Liver (tissue), 9 donors: ENCODE data around the gene PLCE1. TPM values are rescaled to one million over a fixed set of nuclear protein-coding genes. Genes with fewer than 3 reads are reported as not detected.
"Not testable (repeated sequence)": the region's sequence is repeated elsewhere in the genome, so short reads cannot be mapped to it uniquely, and the experiment has no call there.

ENCODE experiments used
- DNase-seq: peaks from one replicate; pipeline ENCODE4 v3.0.0-alpha.2; 2017; ENCODE audit warnings: low spot score
- H3K27ac ChIP-seq, 2 donors: one replicate each; pipeline ENCODE4 v1.7.0; 2013; ENCODE audit warnings: inconsistent platforms in 2 of 2, low read length in 2 of 2, control low read depth in 1 of 2, low read depth in 1 of 2, mild to moderate bottlenecking in 1 of 2
- H3K27me3 ChIP-seq, 4 donors: one replicate each; pipeline versions ENCODE4 v1.6.1 to v1.7.0; 2013; ENCODE audit warnings: low read length in 3 of 4, inconsistent platforms in 1 of 4, mild to moderate bottlenecking in 1 of 4, moderate library complexity in 1 of 4; ENCODE audit not compliant: control insufficient read depth in 4 of 4, insufficient read depth in 4 of 4
- H3K36me3 ChIP-seq, 4 donors: one replicate each; pipeline versions ENCODE4 v1.6.1 to v1.7.0; 2013; ENCODE audit warnings: low read length in 3 of 4, mild to moderate bottlenecking in 3 of 4, low read depth in 1 of 4, moderate library complexity in 1 of 4; ENCODE audit not compliant: control insufficient read depth in 4 of 4, insufficient read depth in 3 of 4
- H3K4me1 ChIP-seq, 4 donors: one replicate each; pipeline versions ENCODE4 v1.6.1 to v1.7.0; 2013; ENCODE audit warnings: low read length in 3 of 4, mild to moderate bottlenecking in 3 of 4, moderate library complexity in 1 of 4; ENCODE audit not compliant: control insufficient read depth in 4 of 4, insufficient read depth in 4 of 4
- H3K4me3 ChIP-seq, 3 donors: one replicate each; pipeline versions ENCODE4 v1.6.1 to v1.7.0; 2013; ENCODE audit warnings: low read length in 3 of 3, control low read depth in 1 of 3, low read depth in 1 of 3, mild to moderate bottlenecking in 1 of 3
- H3K9ac ChIP-seq, 2 donors: one replicate each; pipeline ENCODE4 v1.7.0; 2013; ENCODE audit warnings: low read length in 2 of 2, mild to moderate bottlenecking in 2 of 2, moderate library complexity in 2 of 2, control low read depth in 1 of 2, low read depth in 1 of 2
- H3K9me3 ChIP-seq, 4 donors: one replicate each; pipeline versions ENCODE4 v1.6.1 to v1.7.0; 2013; ENCODE audit warnings: low read length in 3 of 4; ENCODE audit not compliant: control insufficient read depth in 4 of 4
- EGR1 ChIP-seq, 2 donors: IDR thresholded peaks; 2 replicates each; pipeline ENCODE4 v1.6.1; 2016 to 2018; ENCODE audit warnings: antibody characterized with exemption in 2 of 2, low read depth in 2 of 2
- FOXA1 ChIP-seq: IDR thresholded peaks from 2 replicates; pipeline ENCODE4 v1.6.1; 2016; ENCODE audit warnings: antibody characterized with exemption
- FOXA2 ChIP-seq: IDR thresholded peaks from 2 replicates; pipeline ENCODE4 v1.6.1; 2016; ENCODE audit warnings: antibody characterized with exemption
- GABPA ChIP-seq, 2 donors: IDR thresholded peaks in 1 of 2; conservative IDR thresholded peaks in 1 of 2; 2 replicates each; pipeline ENCODE4 v1.6.1; 2016; ENCODE audit warnings: antibody characterized with exemption in 2 of 2, mild to moderate bottlenecking in 1 of 2, moderate library complexity in 1 of 2
- HNF4A ChIP-seq, 2 donors: conservative IDR thresholded peaks; 2 replicates each; pipeline ENCODE4 v1.6.1; 2016; ENCODE audit warnings: antibody characterized with exemption in 2 of 2, mild to moderate bottlenecking in 2 of 2
- HNF4G ChIP-seq: IDR thresholded peaks from 2 replicates; pipeline ENCODE4 v1.6.1; 2016; ENCODE audit warnings: antibody characterized with exemption
- JUND ChIP-seq, 2 donors: IDR thresholded peaks; 2 replicates each; pipeline ENCODE4 v1.6.1; 2016; ENCODE audit warnings: antibody characterized with exemption in 2 of 2
- MAX ChIP-seq: IDR thresholded peaks from 2 replicates; pipeline ENCODE4 v1.6.1; 2016; ENCODE audit warnings: antibody characterized with exemption
- RAD21 ChIP-seq, 2 donors: IDR thresholded peaks; 2 replicates each; pipeline ENCODE4 v1.6.1; 2016; ENCODE audit warnings: antibody characterized with exemption in 2 of 2, mild to moderate bottlenecking in 2 of 2
- REST ChIP-seq: IDR thresholded peaks from 2 replicates; pipeline ENCODE4 v1.6.1; 2016; ENCODE audit warnings: antibody characterized with exemption, mild to moderate bottlenecking
- RXRA ChIP-seq, 2 donors: IDR thresholded peaks; 2 replicates each; pipeline ENCODE4 v1.6.1; 2017 to 2018; ENCODE audit warnings: antibody characterized with exemption in 2 of 2, mild to moderate bottlenecking in 1 of 2
- SP1 ChIP-seq: IDR thresholded peaks from 2 replicates; pipeline ENCODE4 v1.6.1; 2018; ENCODE audit warnings: antibody characterized with exemption, mild to moderate bottlenecking
- TAF1 ChIP-seq: conservative IDR thresholded peaks from 2 replicates; pipeline ENCODE4 v1.6.1; 2016; ENCODE audit warnings: antibody characterized with exemption, mild to moderate bottlenecking
- YY1 ChIP-seq: IDR thresholded peaks from 2 replicates; pipeline ENCODE4 v1.6.1; 2016; ENCODE audit warnings: antibody characterized with exemption, mild to moderate bottlenecking
- WGBS: extraction: QIAGEN DNeasy Blood & Tissue Kit; methylation state at CpG from one replicate; pipeline ENCODE4 v1.1.7; 2013; 5-methylcytosine and 5-hydroxymethylcytosine counted together
- polyA plus RNA-seq, 2 donors: library from polyadenylated mRNA; stranded (reverse) in 1 of 2; unstranded in 1 of 2; fragments of 200-250 nt in 1 of 2; fragments of >200 nt in 1 of 2; fragmentation: Nextera tagmentation in 1 of 2; extraction: Ambion mirVana in 1 of 2; gene quantifications; one replicate each; pipeline versions ENCODE4 v1.2.1 to v1.2.3, GENCODE V29; 2013 to 2015
- total RNA-seq, 2 donors: library from RNA; depleted of rRNA; stranded (reverse); fragments of >200 nt; gene quantifications; one replicate each; pipeline ENCODE4 v1.2.3, GENCODE V29; 2014
- TF ChIP-seq, protein P1 (sequence below): IDR thresholded peaks from 2 replicates; pipeline ENCODE4 v1.6.1; 2016; ENCODE audit warnings: antibody characterized with exemption
- TF ChIP-seq, protein P2 (sequence below): fragments of 150-350 bp; IDR thresholded peaks from 2 replicates; pipeline ENCODE4 v1.5.1; 2017; ENCODE audit warnings: improper control_type of control experiment, low read depth, low read length; ENCODE audit not compliant: missing input control
- donor health status: healthy.
- donor health status: healthy.
- donor health status: healthy.
- donor health status: healthy.
- donor health status: healthy.

Gene PLCE1
- total and polyA plus RNA-seq, 4 donors, result 0.23 to 0.75 (median 0.39) TPM

- Histone ChIP-seq H3K4me1 (no peaks in the 10 kb centered on the region), H3K4me3 (no peak overlapping the region), H3K27me3 (no peaks in the 10 kb centered on the region), H3K27ac (no peak overlapping the region), H3K9me3 (no peaks in the 10 kb centered on the region), H3K36me3 (no peaks in the 10 kb centered on the region), H3K9ac (no peak overlapping the region)
- TF ChIP-seq, protein P1, sequence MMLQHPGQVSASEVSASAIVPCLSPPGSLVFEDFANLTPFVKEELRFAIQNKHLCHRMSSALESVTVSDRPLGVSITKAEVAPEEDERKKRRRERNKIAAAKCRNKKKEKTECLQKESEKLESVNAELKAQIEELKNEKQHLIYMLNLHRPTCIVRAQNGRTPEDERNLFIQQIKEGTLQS, result no peak
- TF ChIP-seq FOXA1, result no peak
- no peak for TF ChIP-seq FOXA2
- no peak for TF ChIP-seq SP1
- TF ChIP-seq EGR1 (IDR thresholded peaks at IDR 0.05; ENCODE audit: low read depth in 2 of 2), result no peak
- no peak for TF ChIP-seq YY1
- TF ChIP-seq TAF1, result no peak
- no peak for TF ChIP-seq GABPA (IDR thresholded peaks at IDR 0.05 in 1 of 2, conservative IDR thresholded peaks at IDR 0.05 in 1 of 2)
- no peak for TF ChIP-seq RXRA (IDR thresholded peaks at IDR 0.05)
- no peak for TF ChIP-seq RAD21 (IDR thresholded peaks at IDR 0.05)
- no peak for TF ChIP-seq HNF4A (conservative IDR thresholded peaks at IDR 0.05)
- TF ChIP-seq HNF4G, result no peak
- TF ChIP-seq, protein P2, sequence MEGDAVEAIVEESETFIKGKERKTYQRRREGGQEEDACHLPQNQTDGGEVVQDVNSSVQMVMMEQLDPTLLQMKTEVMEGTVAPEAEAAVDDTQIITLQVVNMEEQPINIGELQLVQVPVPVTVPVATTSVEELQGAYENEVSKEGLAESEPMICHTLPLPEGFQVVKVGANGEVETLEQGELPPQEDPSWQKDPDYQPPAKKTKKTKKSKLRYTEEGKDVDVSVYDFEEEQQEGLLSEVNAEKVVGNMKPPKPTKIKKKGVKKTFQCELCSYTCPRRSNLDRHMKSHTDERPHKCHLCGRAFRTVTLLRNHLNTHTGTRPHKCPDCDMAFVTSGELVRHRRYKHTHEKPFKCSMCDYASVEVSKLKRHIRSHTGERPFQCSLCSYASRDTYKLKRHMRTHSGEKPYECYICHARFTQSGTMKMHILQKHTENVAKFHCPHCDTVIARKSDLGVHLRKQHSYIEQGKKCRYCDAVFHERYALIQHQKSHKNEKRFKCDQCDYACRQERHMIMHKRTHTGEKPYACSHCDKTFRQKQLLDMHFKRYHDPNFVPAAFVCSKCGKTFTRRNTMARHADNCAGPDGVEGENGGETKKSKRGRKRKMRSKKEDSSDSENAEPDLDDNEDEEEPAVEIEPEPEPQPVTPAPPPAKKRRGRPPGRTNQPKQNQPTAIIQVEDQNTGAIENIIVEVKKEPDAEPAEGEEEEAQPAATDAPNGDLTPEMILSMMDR, result no peak
- no peak for TF ChIP-seq MAX
- no peak for TF ChIP-seq JUND (IDR thresholded peaks at IDR 0.05)
- DNase-seq, result no peak
- WGBS, result 90% methylated on average over 4 of the region's 4 CpGs
Measured at GRCh38 chr10:93968540-93968945, 25.2 kb upstream of the PLCE1 start.

DNA sequence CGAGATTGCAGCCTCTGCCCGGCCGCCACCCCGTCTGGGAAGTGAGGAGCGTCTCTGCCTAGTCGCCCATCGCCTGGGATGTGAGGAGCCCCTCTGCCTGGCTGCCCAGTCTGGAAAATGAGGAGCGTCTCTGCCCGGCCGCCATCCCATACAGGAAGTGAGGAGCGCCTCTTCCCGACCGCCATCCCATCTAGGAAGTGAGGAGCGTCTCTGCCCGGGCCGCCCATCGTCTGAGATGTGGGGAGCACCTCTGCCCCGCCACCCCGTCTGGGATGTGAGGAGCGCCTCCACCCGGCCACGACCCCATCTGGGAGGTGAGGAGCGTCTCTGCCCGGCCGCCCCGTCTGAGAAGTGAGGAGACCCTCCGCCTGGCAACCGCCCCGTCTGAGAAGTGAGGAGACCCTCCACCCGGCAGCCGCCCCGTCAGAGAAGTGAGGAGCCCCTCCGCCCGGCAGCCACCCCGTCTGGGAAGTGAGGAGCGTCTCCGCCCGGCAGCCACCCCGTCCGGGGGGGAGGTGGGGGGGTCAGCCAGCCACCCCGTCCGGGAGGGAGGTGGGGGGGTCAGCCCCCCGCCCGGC, 23.2 kb upstream of the PLCE1 start:
- DNase-seq, H3K9ac ChIP-seq, H3K27ac ChIP-seq, H3K9me3 ChIP-seq, H3K27me3 ChIP-seq, H3K36me3 ChIP-seq, H3K4me3 ChIP-seq, H3K4me1 ChIP-seq: not testable (repeated sequence)
- WGBS, result 96% methylated on average over 43 of the region's 44 CpGs

DNA sequence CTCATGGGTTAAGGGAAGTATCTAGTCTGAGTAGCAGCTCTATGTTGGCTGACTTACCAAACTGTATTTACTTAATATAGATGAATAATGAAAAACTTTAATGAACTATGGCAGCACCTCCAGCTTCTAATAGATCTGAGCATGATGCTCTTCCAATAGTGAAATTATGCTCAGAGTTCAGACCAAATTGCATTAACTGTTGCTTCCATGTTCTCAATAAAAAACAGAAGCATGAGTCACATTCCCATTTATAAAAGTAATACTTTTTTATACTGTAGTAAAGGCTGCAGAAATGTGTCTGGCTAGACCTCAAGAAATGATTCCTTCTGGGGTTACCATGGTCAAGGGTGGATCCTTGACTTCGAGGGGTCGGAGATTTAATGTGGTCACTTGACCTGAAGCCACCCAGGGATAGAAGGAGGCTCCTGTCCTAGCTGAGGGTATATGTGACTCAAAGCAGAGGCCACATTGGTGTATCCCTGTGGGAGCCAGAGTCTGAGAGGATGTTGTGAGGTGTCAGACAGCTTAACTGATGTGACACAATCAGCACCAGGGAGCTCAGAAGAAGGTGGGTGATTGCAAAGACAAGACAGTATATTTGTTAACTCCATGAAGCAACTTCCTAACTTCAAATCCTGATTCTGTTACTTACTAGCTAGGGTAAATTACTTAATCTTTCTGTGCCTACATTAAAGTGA, 19.8 kb upstream of the PLCE1 start:
- no peak for DNase-seq
- no peaks in the 10 kb centered on the region for H3K36me3 ChIP-seq
- no peaks in the 10 kb centered on the region for H3K4me1 ChIP-seq
- no peak overlapping the region for H3K4me3 ChIP-seq
- H3K9ac ChIP-seq, result no peak overlapping the region
- H3K27ac ChIP-seq, result no peak overlapping the region
- no peaks in the 10 kb centered on the region for H3K27me3 ChIP-seq
- H3K9me3 ChIP-seq, result no peaks in the 10 kb centered on the region
- 89% methylated on average over 2 of the region's 2 CpGs for WGBS
- no peak for TF ChIP-seq REST
- TF ChIP-seq MAX, result no peak
- TF ChIP-seq FOXA2, result no peak
